IMR-90 (cell line): Measurements from ENCODE around the gene KLHL13.

Experiments
- CTCF ChIP-seq: conservative IDR thresholded peaks from 2 replicates; pipeline ENCODE4 v1.5.1; 2012; ENCODE audit warnings: mild to moderate bottlenecking, low read depth, low read length, improper control_type of control experiment
- MAFK ChIP-seq: IDR thresholded peaks from 2 replicates; pipeline ENCODE4 v1.6.1; 2012; ENCODE audit warnings: low read depth, low read length, improper control_type of control experiment
- POLR2A ChIP-seq: IDR thresholded peaks from 2 replicates; pipeline ENCODE4 v1.6.1; 2012; ENCODE audit warnings: mild to moderate bottlenecking, low read depth, low read length
- RCOR1 ChIP-seq: IDR thresholded peaks from 2 replicates; pipeline ENCODE4 v1.6.1; 2012; ENCODE audit warnings: mild to moderate bottlenecking, low read length, improper control_type of control experiment; ENCODE audit not compliant: insufficient replicate concordance
- RFX5 ChIP-seq: IDR thresholded peaks from 2 replicates; pipeline ENCODE4 v1.8.0; 2012; ENCODE audit warnings: low read depth, mild to moderate bottlenecking, low read length, moderate library complexity
- SMC3 ChIP-seq: fragments of 150-350 bp; IDR thresholded peaks from 2 replicates; pipeline ENCODE4 v1.6.1; 2016; ENCODE audit warnings: low read depth, mild to moderate bottlenecking, antibody characterized with exemption, low read length, moderate library complexity

GRCh38 chrX:118116713-118117550 lies at the start of gene KLHL13:
- TF ChIP-seq MAFK (no peak), CTCF (no peak), POLR2A (no peak), RCOR1 (no peak), SMC3 (no peak), RFX5 (no peak)
